ENCODE results near the gene PCGF3. TPM values are rescaled to one million over a fixed set of nuclear protein-coding genes. Genes with fewer than 3 reads are reported as not detected.

PCGF3 gene
- total and polyA plus RNA-seq, 10 of the 15 experiments (the other 5 are each of a cell fraction or from before 2014, with no cell fraction given), result 2.2 to 43.8 (median 15.9) TPM

- no peak overlapping the region for H3K4me3 ChIP-seq
- FAIRE-seq, result no peak
- H3K9ac ChIP-seq (ENCODE audit: control insufficient read depth, insufficient read depth, low read length), result no peak overlapping the region
- ChIA-PET RAD21 (ENCODE audit: unreplicated experiment) (no interaction called here), SMC1A (ENCODE audit: uncharacterized antibody, unreplicated experiment) (no interaction called here), CTCF (interaction anchor here (2.6 to 3.1 kb wide), 2 partner anchors 25 to 219 kb away, joined by 8 to 11 read pairs; partner anchors contain the start of gene IDUA), POLR2A (interaction anchor here (0.9 kb wide), 1 partner anchor 14 kb away, joined by 3 read pairs; no protein-coding TSS in a partner anchor)
- H2AFZ ChIP-seq (ENCODE audit: control insufficient read depth, low read depth, low read length), result no peak overlapping the region
- no peaks in the 10 kb centered on the region; the same call in 1 of the 2 replicates for H4K20me1 ChIP-seq (ENCODE audit: control insufficient read depth, insufficient read depth)
- no peak overlapping the region for H3K4me2 ChIP-seq (ENCODE audit: control insufficient read depth, insufficient read depth)
- H3K79me2 ChIP-seq (ENCODE audit: control insufficient read depth, insufficient read depth, low read length), result peaks cover 11% of the 10 kb centered on the region
- peaks cover 27 to 32% of the 10 kb centered on the region in 2 experiments for H3K36me3 ChIP-seq (ENCODE audit: control insufficient read depth in 2 of 2, insufficient read depth in 2 of 2, low read length in 1 of 2)
- in situ Hi-C loops (cut with MboI) (no loop called here), intact Hi-C loops (cut with micrococcal nuclease; ENCODE audit: unreplicated experiment) (no loop called here)
- ATAC-seq, result no peak
- 97% methylated on average over 15 of the region's 15 CpGs for WGBS (ENCODE audit: insufficient coverage, insufficient replicate concordance, low lambda C conversion rate, missing lambda C conversion rate)
- TSS peak; percentile 47 for BruUV-seq (replicated peaks)
- H3K27ac ChIP-seq (ENCODE audit: control insufficient read depth, insufficient read depth), result no peak overlapping the region
- H3K4me1 ChIP-seq (ENCODE audit: control insufficient read depth, insufficient read depth, low read length), result no peaks in the 10 kb centered on the region
- H3K27me3 ChIP-seq (replicated peaks in 1 of 2; ENCODE audit: control insufficient read depth in 2 of 2, insufficient read depth in 2 of 2, low read length in 1 of 2), result no peaks in the 10 kb centered on the region
- no peak for DNase-seq (ENCODE audit: low read depth, low spot score)
- no peaks in the 10 kb centered on the region for H3K9me3 ChIP-seq (replicated peaks; ENCODE audit: control insufficient read depth, insufficient read depth, low read length)
- TF ChIP-seq USF2 (IDR thresholded peaks at IDR 0.05; ENCODE audit: borderline replicate concordance, low read depth, low read length) (no peak), HCFC1 (IDR thresholded peaks at IDR 0.05; ENCODE audit: low read length) (no peak), PML (IDR thresholded peaks at IDR 0.05; ENCODE audit: low read length) (no peak), NBN (IDR thresholded peaks at IDR 0.05) (no peak), GABPA (IDR thresholded peaks at IDR 0.05; ENCODE audit: low read depth) (no peak), ZNF217 (IDR thresholded peaks at IDR 0.05) (no peak), NR2F1 (conservative IDR thresholded peaks at IDR 0.05) (no peak), IKZF2 (IDR thresholded peaks at IDR 0.05) (no peak), ZBTB11 (CRISPR knock-in tag; IDR thresholded peaks at IDR 0.05) (no peak), MEF2B (IDR thresholded peaks at IDR 0.05; ENCODE audit: partially characterized antibody, poor library complexity, severe bottlenecking) (no peak), SREBF2 (IDR thresholded peaks at IDR 0.05; ENCODE audit: low read length) (no peak), IKZF1 (conservative IDR thresholded peaks at IDR 0.05) (no peak), LARP7 (IDR thresholded peaks at IDR 0.05) (no peak)
- TF ChIP-seq, protein P1, sequence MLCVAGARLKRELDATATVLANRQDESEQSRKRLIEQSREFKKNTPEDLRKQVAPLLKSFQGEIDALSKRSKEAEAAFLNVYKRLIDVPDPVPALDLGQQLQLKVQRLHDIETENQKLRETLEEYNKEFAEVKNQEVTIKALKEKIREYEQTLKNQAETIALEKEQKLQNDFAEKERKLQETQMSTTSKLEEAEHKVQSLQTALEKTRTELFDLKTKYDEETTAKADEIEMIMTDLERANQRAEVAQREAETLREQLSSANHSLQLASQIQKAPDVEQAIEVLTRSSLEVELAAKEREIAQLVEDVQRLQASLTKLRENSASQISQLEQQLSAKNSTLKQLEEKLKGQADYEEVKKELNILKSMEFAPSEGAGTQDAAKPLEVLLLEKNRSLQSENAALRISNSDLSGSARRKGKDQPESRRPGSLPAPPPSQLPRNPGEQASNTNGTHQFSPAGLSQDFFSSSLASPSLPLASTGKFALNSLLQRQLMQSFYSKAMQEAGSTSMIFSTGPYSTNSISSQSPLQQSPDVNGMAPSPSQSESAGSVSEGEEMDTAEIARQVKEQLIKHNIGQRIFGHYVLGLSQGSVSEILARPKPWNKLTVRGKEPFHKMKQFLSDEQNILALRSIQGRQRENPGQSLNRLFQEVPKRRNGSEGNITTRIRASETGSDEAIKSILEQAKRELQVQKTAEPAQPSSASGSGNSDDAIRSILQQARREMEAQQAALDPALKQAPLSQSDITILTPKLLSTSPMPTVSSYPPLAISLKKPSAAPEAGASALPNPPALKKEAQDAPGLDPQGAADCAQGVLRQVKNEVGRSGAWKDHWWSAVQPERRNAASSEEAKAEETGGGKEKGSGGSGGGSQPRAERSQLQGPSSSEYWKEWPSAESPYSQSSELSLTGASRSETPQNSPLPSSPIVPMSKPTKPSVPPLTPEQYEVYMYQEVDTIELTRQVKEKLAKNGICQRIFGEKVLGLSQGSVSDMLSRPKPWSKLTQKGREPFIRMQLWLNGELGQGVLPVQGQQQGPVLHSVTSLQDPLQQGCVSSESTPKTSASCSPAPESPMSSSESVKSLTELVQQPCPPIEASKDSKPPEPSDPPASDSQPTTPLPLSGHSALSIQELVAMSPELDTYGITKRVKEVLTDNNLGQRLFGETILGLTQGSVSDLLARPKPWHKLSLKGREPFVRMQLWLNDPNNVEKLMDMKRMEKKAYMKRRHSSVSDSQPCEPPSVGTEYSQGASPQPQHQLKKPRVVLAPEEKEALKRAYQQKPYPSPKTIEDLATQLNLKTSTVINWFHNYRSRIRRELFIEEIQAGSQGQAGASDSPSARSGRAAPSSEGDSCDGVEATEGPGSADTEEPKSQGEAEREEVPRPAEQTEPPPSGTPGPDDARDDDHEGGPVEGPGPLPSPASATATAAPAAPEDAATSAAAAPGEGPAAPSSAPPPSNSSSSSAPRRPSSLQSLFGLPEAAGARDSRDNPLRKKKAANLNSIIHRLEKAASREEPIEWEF (IDR thresholded peaks at IDR 0.05; ENCODE audit: insufficient replicate concordance, low read depth, low read length), result no peak
These were observed 62.4 kb downstream of the PCGF3 start for GRCh38 chr4:768076-768475.

Data from GM12878 (cell line).